Breast epithelium (tissue), 3 donors: ENCODE results near the gene BFSP2.

ENCODE experiments used
- POLR2A ChIP-seq: fragments of 450-650 bp; IDR thresholded peaks from one replicate; pipeline ENCODE4 v1.6.1; 2016; ENCODE audit warnings: antibody characterized with exemption, mild to moderate bottlenecking, moderate library complexity
- TF ChIP-seq, protein P1 (sequence below), 3 donors: fragments of 450-650 bp; IDR thresholded peaks; one replicate each; pipeline ENCODE4 v1.5.1; 2016 to 2017; ENCODE audit warnings: antibody characterized with exemption in 3 of 3, mild to moderate bottlenecking in 3 of 3, moderate library complexity in 3 of 3

DNA sequence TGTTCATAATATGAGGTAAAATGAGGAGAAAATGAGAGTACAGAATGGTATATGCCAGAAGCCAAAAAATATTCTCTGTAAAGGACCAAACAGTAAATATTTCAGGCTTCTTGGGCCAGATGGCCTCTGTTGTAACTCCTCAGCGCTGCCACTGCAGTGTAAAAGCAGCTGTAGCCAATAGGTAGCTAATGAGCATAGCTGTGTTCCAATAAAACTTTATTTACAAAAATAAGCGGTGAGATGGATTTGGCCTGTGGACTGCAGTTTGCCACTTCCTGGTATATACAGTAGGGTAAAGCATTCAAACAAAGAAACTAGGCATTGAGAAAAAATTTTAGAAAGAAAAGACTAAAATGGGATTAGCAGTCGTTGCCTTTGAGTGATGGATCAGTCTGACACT, 51.5 kb downstream of the BFSP2 start:
- TF ChIP-seq POLR2A, result no peak
- TF ChIP-seq, protein P1, sequence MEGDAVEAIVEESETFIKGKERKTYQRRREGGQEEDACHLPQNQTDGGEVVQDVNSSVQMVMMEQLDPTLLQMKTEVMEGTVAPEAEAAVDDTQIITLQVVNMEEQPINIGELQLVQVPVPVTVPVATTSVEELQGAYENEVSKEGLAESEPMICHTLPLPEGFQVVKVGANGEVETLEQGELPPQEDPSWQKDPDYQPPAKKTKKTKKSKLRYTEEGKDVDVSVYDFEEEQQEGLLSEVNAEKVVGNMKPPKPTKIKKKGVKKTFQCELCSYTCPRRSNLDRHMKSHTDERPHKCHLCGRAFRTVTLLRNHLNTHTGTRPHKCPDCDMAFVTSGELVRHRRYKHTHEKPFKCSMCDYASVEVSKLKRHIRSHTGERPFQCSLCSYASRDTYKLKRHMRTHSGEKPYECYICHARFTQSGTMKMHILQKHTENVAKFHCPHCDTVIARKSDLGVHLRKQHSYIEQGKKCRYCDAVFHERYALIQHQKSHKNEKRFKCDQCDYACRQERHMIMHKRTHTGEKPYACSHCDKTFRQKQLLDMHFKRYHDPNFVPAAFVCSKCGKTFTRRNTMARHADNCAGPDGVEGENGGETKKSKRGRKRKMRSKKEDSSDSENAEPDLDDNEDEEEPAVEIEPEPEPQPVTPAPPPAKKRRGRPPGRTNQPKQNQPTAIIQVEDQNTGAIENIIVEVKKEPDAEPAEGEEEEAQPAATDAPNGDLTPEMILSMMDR (IDR thresholded peaks at IDR 0.05), result no peak
